Measurements from ENCODE around the gene MDGA2.

- TF ChIP-seq CTCF (IDR thresholded peaks at IDR 0.05; ENCODE audit: borderline replicate concordance, extremely low read depth, low read length, poor library complexity, severe bottlenecking) = no peak
- no peak for TF ChIP-seq EZH2 (IDR thresholded peaks at IDR 0.05; ENCODE audit: borderline replicate concordance, low read depth, low read length, severe bottlenecking)
These were observed 654.9 kb downstream of the MDGA2 start for GRCh38 chr14:47020500-47020899.
